Naive thymus-derived CD4-positive, alpha-beta T cell (primary cell): ENCODE measurements around the gene BANK1. TPM values are rescaled to one million over a fixed set of nuclear protein-coding genes. Genes with fewer than 3 reads are reported as not detected.
A peak's percentile ranks its signal among the peaks of the same experiment; 100 is the strongest.

Source experiments
- ATAC-seq: fragments of 150-1000 bp; cut with Tn5 transposase; 2 replicates; pipeline ENCODE4 v1.10.0; 2021; ENCODE audit warnings: mild to moderate bottlenecking, moderate library complexity
- CTCF ChIA-PET: fragments of 350-600 bp; sonication (Branson Sonifier 250); formaldehyde crosslinking; loops from one replicate; lab custom pipeline; 2021; ENCODE audit warnings: antibody characterized with exemption; lab: Charles Lee
- POLR2A ChIA-PET: fragments of 350-600 bp; sonication (Branson Sonifier 250); formaldehyde crosslinking; loops from one replicate; lab custom pipeline; 2021; ENCODE audit warnings: antibody characterized with exemption, inconsistent platforms; lab: Charles Lee
- DNase-seq, 9 donors: peaks; one replicate each; pipeline versions ENCODE4 v3.0.0 to v3.0.0-alpha.2; 2020 to 2022; ENCODE audit warnings: mixed read lengths in 1 of 9
- H3K27ac ChIP-seq: one replicate; pipeline ENCODE4 v1.7.0; 2013; ENCODE audit warnings: mild to moderate bottlenecking, low read depth, low read length, moderate library complexity
- H3K27me3 ChIP-seq, 2 donors: one replicate each; pipeline ENCODE4 v1.7.0; 2013; ENCODE audit warnings: low read length in 2 of 2, mild to moderate bottlenecking in 2 of 2, moderate library complexity in 2 of 2; ENCODE audit not compliant: control insufficient read depth in 2 of 2, insufficient read depth in 2 of 2
- H3K36me3 ChIP-seq, 3 experiments: 1 replicate in 2 of 3; 2 replicates in 1 of 3; pipeline ENCODE4 v1.7.0; 2013; ENCODE audit warnings: low read length in 3 of 3, mild to moderate bottlenecking in 3 of 3, moderate library complexity in 1 of 3; ENCODE audit not compliant: insufficient read depth in 3 of 3, control insufficient read depth in 2 of 3
- H3K4me1 ChIP-seq, 2 donors: one replicate each; pipeline ENCODE4 v1.7.0; 2013; ENCODE audit warnings: low read length in 2 of 2, mild to moderate bottlenecking in 2 of 2, moderate library complexity in 1 of 2; ENCODE audit not compliant: control insufficient read depth in 2 of 2, insufficient read depth in 2 of 2
- H3K4me3 ChIP-seq: 2 replicates; pipeline ENCODE4 v1.7.0; 2013; ENCODE audit warnings: mild to moderate bottlenecking, low read length
- H3K9me3 ChIP-seq, 3 experiments: 1 replicate in 2 of 3; 2 replicates in 1 of 3; pipeline ENCODE4 v1.7.0; 2013; ENCODE audit warnings: low read length in 3 of 3; ENCODE audit not compliant: control insufficient read depth in 2 of 3
- H3K27ac Mint-ChIP-seq, 9 donors: one replicate each; pipeline ENCODE4 v1.8.0; 2020 to 2022; ENCODE audit warnings: mixed read lengths in 9 of 9, mild to moderate bottlenecking in 8 of 9, moderate library complexity in 5 of 9, inconsistent platforms in 2 of 9
- H3K27me3 Mint-ChIP-seq, 5 donors: one replicate each; pipeline ENCODE4 v1.8.0; 2021 to 2022; ENCODE audit warnings: mixed read lengths in 5 of 5, mild to moderate bottlenecking in 1 of 5
- H3K36me3 Mint-ChIP-seq, 5 donors: one replicate each; pipeline ENCODE4 v1.8.0; 2020 to 2022; ENCODE audit warnings: mixed read lengths in 5 of 5, mild to moderate bottlenecking in 3 of 5, inconsistent platforms in 1 of 5
- H3K4me1 Mint-ChIP-seq, 7 donors: one replicate each; pipeline ENCODE4 v1.8.0; 2020 to 2022; ENCODE audit warnings: mixed read lengths in 7 of 7, mild to moderate bottlenecking in 3 of 7, inconsistent platforms in 1 of 7
- H3K4me3 Mint-ChIP-seq, 10 donors: one replicate each; pipeline ENCODE4 v1.8.0; 2020 to 2022; ENCODE audit warnings: mild to moderate bottlenecking in 10 of 10, mixed read lengths in 10 of 10, moderate library complexity in 6 of 10, inconsistent platforms in 2 of 10
- H3K9me3 Mint-ChIP-seq, 11 donors: one replicate each; pipeline ENCODE4 v1.8.0; 2020 to 2022; ENCODE audit warnings: mixed read lengths in 11 of 11, mild to moderate bottlenecking in 4 of 11, inconsistent platforms in 1 of 11, moderate library complexity in 1 of 11
- intact Hi-C, 2 donors: fragments of 100-400 bp; cut with micrococcal nuclease; formaldehyde crosslinking; loops; one replicate each; pipeline ENCODE4 v1.15.1; 2023
- polyA plus RNA-seq, 2 donors: library from polyadenylated mRNA; unstranded; fragments of 300-500 nt; fragmentation: Illumina TruSeq; gene quantifications; one replicate each; pipeline ENCODE4 v1.2.3, GENCODE V29; 2021
- total RNA-seq, 6 experiments: library from RNA in 5 of 6; stranded (reverse) in 5 of 6; gene quantifications; 1 replicate in 5 of 6; 2 replicates in 1 of 6; pipeline ENCODE4 v1.2.3 and lab custom pipeline; 2021 to 2026

The BANK1 gene
- total and polyA plus RNA-seq, 7 experiments from 2014 or later = 0.22 to 8.3 (median 0.54) TPM

- Histone ChIP-seq H3K9me3 (no peaks in the 10 kb centered on the region), H3K4me1 (no peaks in the 10 kb centered on the region), H3K27ac (no peak overlapping the region), H3K36me3 (no peaks in the 10 kb centered on the region), H3K27me3 (no peaks in the 10 kb centered on the region), H3K4me3 (no peak overlapping the region)
- Mint-ChIP-seq H3K4me1 (peaks cover 5 to 37% (median 10%) of the 10 kb centered on the region in 7 donors), H3K4me3 (no peak overlapping the region), H3K9me3 (peaks cover 0 to 8% (median 3%) of the 10 kb centered on the region in 11 donors), H3K27ac (no peak overlapping the region), H3K27me3 (peaks cover 24 to 48% (median 41%) of the 10 kb centered on the region in 5 donors), H3K36me3 (peaks cover 0 to 16% (median 0%) of the 10 kb centered on the region in 5 donors)
- CTCF ChIA-PET = no interaction called here
- ATAC-seq (no peak), DNase-seq (no peak)
- intact Hi-C loops = no loop called here
- POLR2A ChIA-PET = no interaction called here
Observed at GRCh38 chr4:101787701-101788316, 2.7 kb upstream of the BANK1 start.

- H3K27ac Mint-ChIP-seq = no peak overlapping the region
- peaks cover 0 to 6% (median 0%) of the 10 kb centered on the region in 11 donors for H3K9me3 Mint-ChIP-seq
- peaks cover 33 to 64% (median 51%) of the 10 kb centered on the region in 5 donors for H3K27me3 Mint-ChIP-seq
- Histone ChIP-seq H3K9me3 (no peaks in the 10 kb centered on the region), H3K4me1 (no peaks in the 10 kb centered on the region), H3K27ac (no peak overlapping the region), H3K4me3 (no peak overlapping the region), H3K36me3 (no peaks in the 10 kb centered on the region), H3K27me3 (no peaks in the 10 kb centered on the region)
- ChIA-PET CTCF (interaction anchor here (0.6 kb wide), 1 partner anchor 1341 kb away, joined by 4 read pairs; no protein-coding TSS in a partner anchor), POLR2A (no interaction called here)
- intact Hi-C loops = no loop called here
- peak overlapping the region; percentile 75 to 90 (median 80) for H3K4me3 Mint-ChIP-seq
- ATAC-seq (no peak), DNase-seq (peak in 3 of 9 donors; percentile 3 to 4 (median 4))
- peaks cover 3 to 25% (median 10%) of the 10 kb centered on the region in 7 donors for H3K4me1 Mint-ChIP-seq
- peaks cover 0 to 12% (median 0%) of the 10 kb centered on the region in 5 donors for H3K36me3 Mint-ChIP-seq
Observed at GRCh38 chr4:101791182-101791558, 640 bp downstream of the BANK1 start.

- no peak overlapping the region for H3K27ac Mint-ChIP-seq
- Histone ChIP-seq H3K4me1 (no peaks in the 10 kb centered on the region), H3K4me3 (no peak overlapping the region)
Observed at GRCh38 chr4:101792056-101792590, 1.6 kb downstream of the BANK1 start.

GRCh38 chr4:101793397-101793796 is 2.9 kb downstream of the BANK1 start:
- Histone ChIP-seq H3K9me3 (no peaks in the 10 kb centered on the region), H3K27ac (no peak overlapping the region), H3K36me3 (no peaks in the 10 kb centered on the region), H3K27me3 (no peaks in the 10 kb centered on the region), H3K4me1 (no peaks in the 10 kb centered on the region), H3K4me3 (no peak overlapping the region)
- ATAC-seq = no peak
- intact Hi-C loops = no loop called here
- Mint-ChIP-seq H3K9me3 (peaks cover 0 to 7% (median 0%) of the 10 kb centered on the region in 11 donors), H3K4me3 (no peak overlapping the region), H3K36me3 (peaks cover 0 to 4% (median 0%) of the 10 kb centered on the region in 5 donors), H3K27ac (no peak overlapping the region), H3K27me3 (peaks cover 39 to 63% (median 49%) of the 10 kb centered on the region in 5 donors), H3K4me1 (peaks cover 3 to 22% (median 10%) of the 10 kb centered on the region in 7 donors)
- no peak for DNase-seq
- ChIA-PET POLR2A (no interaction called here), CTCF (no interaction called here)

More at GRCh38 chr4:101792056-101792590, 1.6 kb downstream of the BANK1 start:
- Mint-ChIP-seq H3K4me1 (peaks cover 3 to 22% (median 10%) of the 10 kb centered on the region in 7 donors), H3K36me3 (peaks cover 0 to 9% (median 0%) of the 10 kb centered on the region in 5 donors), H3K4me3 (peak overlapping the region in 3 of 10 donors; percentile 25 to 79 (median 26)), H3K27me3 (peaks cover 33 to 64% (median 49%) of the 10 kb centered on the region in 5 donors), H3K9me3 (peaks cover 0 to 4% (median 0%) of the 10 kb centered on the region in 11 donors)
- no peaks in the 10 kb centered on the region for H3K27me3 ChIP-seq
- DNase-seq (no peak), ATAC-seq (no peak)
- no peak overlapping the region for H3K27ac ChIP-seq
- ChIA-PET CTCF (no interaction called here), POLR2A (no interaction called here)
- no peaks in the 10 kb centered on the region for H3K36me3 ChIP-seq
- intact Hi-C loops = no loop called here
- H3K9me3 ChIP-seq = no peaks in the 10 kb centered on the region

- H3K36me3 ChIP-seq = no peaks in the 10 kb centered on the region
- no peaks in the 10 kb centered on the region for H3K4me1 ChIP-seq
- Mint-ChIP-seq H3K27me3 (peaks cover 35 to 59% (median 49%) of the 10 kb centered on the region in 5 donors), H3K4me3 (no peak overlapping the region), H3K9me3 (peaks cover 0 to 7% (median 0%) of the 10 kb centered on the region in 11 donors), H3K36me3 (peaks cover 0 to 4% (median 0%) of the 10 kb centered on the region in 5 donors), H3K27ac (no peak overlapping the region), H3K4me1 (peaks cover 3 to 20% (median 10%) of the 10 kb centered on the region in 7 donors)
- H3K27me3 ChIP-seq = no peaks in the 10 kb centered on the region
- no peak for ATAC-seq
- H3K4me3 ChIP-seq = no peak overlapping the region
- no peaks in the 10 kb centered on the region for H3K9me3 ChIP-seq
- CTCF ChIA-PET = no interaction called here
- intact Hi-C loops = no loop called here
- H3K27ac ChIP-seq = no peak overlapping the region
- DNase-seq = no peak
- POLR2A ChIA-PET = no interaction called here
Observed at GRCh38 chr4:101794806-101795205, 4.3 kb downstream of the BANK1 start.

- DNase-seq (no peak), ATAC-seq (no peak)
- Histone ChIP-seq H3K27ac (no peak overlapping the region), H3K4me1 (no peaks in the 10 kb centered on the region), H3K36me3 (no peaks in the 10 kb centered on the region), H3K4me3 (no peak overlapping the region), H3K27me3 (no peaks in the 10 kb centered on the region), H3K9me3 (no peaks in the 10 kb centered on the region)
- intact Hi-C loops = no loop called here
- ChIA-PET POLR2A (no interaction called here), CTCF (no interaction called here)
- peaks cover 0 to 12% (median 5%) of the 10 kb centered on the region in 7 donors for H3K4me1 Mint-ChIP-seq
- H3K27me3 Mint-ChIP-seq = peaks cover 32 to 54% (median 48%) of the 10 kb centered on the region in 5 donors
- H3K4me3 Mint-ChIP-seq = no peak overlapping the region
- peaks cover 0 to 9% (median 3%) of the 10 kb centered on the region in 11 donors for H3K9me3 Mint-ChIP-seq
- H3K27ac Mint-ChIP-seq = no peak overlapping the region
- peaks cover 0 to 4% (median 0%) of the 10 kb centered on the region in 5 donors for H3K36me3 Mint-ChIP-seq
Observed at GRCh38 chr4:101795704-101796103, 5.2 kb downstream of the BANK1 start.
